Fibroblast of villous mesenchyme (primary cell): ENCODE data around the gene STAG1. TPM values are rescaled to one million over a fixed set of nuclear protein-coding genes. Genes with fewer than 3 reads are reported as not detected.
"Not testable (repeated sequence)": the region's sequence is repeated elsewhere in the genome, so short reads cannot be mapped to it uniquely, and the experiment has no call there.

ENCODE experiments used
- DNase-seq: peaks from one replicate; pipeline ENCODE4 v3.0.0-alpha.2; 2010; ENCODE audit warnings: low read depth
- H3K4me3 ChIP-seq: 2 replicates; pipeline ENCODE4 v1.5.1; 2011; ENCODE audit warnings: low read depth, mild to moderate bottlenecking, low read length
- total RNA-seq: library from RNA; depleted of rRNA; stranded (reverse); fragments of >200 nt; gene quantifications from 2 replicates; pipeline ENCODE4 v1.2.3, GENCODE V29; 2012
- TF ChIP-seq, protein P1 (sequence below): IDR thresholded peaks from 2 replicates; pipeline ENCODE4 v1.5.1; 2012; ENCODE audit warnings: low read depth, mild to moderate bottlenecking, low read length; ENCODE audit not compliant: insufficient read depth

Gene STAG1
- total RNA-seq, 1 donor = 52.7 TPM

DNA sequence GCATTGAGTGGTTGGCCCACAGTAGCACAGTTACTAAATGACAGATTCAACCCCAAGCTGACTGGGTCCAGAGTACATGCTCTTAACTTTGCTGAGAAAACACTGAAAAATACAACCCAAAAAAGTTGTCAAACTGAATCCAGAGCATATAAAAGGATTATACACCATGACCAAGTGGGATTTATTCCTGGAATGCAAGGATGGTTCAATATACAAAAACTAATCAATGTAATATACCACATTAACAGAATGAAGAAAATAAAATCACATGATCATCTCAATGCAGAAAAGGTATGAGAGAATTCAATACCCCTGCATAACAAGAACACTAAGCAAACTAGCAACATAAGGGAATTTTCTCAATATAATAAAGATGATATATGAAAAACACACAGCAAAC lies 98.5 kb downstream of the STAG1 start:
- no peak for DNase-seq
- TF ChIP-seq, protein P1, sequence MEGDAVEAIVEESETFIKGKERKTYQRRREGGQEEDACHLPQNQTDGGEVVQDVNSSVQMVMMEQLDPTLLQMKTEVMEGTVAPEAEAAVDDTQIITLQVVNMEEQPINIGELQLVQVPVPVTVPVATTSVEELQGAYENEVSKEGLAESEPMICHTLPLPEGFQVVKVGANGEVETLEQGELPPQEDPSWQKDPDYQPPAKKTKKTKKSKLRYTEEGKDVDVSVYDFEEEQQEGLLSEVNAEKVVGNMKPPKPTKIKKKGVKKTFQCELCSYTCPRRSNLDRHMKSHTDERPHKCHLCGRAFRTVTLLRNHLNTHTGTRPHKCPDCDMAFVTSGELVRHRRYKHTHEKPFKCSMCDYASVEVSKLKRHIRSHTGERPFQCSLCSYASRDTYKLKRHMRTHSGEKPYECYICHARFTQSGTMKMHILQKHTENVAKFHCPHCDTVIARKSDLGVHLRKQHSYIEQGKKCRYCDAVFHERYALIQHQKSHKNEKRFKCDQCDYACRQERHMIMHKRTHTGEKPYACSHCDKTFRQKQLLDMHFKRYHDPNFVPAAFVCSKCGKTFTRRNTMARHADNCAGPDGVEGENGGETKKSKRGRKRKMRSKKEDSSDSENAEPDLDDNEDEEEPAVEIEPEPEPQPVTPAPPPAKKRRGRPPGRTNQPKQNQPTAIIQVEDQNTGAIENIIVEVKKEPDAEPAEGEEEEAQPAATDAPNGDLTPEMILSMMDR = no peak

DNA sequence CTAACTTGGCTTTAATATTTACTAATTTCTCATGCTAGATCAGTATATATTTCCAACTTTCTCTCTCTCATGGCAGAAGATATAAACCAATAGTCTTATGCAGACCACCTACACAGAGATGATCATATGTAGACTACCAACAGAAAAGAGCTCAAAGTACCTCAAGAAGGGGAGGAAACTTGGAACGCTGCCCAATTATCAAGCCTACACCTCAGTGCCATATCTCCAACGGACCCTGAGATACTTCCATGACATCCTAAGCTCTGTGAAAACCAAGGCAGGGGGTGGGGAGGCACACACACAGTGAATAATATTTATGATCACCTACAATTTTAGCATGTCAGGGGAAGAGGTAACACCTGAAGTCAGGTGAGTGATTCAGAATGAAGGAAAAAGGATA lies 100.6 kb downstream of the STAG1 start:
- no peak for DNase-seq
- no peak overlapping the region for H3K4me3 ChIP-seq
- TF ChIP-seq, protein P1 = no peak

More for the DNA sequence above, 98.5 kb downstream of the STAG1 start:
- H3K4me3 ChIP-seq = no peak overlapping the region

DNA sequence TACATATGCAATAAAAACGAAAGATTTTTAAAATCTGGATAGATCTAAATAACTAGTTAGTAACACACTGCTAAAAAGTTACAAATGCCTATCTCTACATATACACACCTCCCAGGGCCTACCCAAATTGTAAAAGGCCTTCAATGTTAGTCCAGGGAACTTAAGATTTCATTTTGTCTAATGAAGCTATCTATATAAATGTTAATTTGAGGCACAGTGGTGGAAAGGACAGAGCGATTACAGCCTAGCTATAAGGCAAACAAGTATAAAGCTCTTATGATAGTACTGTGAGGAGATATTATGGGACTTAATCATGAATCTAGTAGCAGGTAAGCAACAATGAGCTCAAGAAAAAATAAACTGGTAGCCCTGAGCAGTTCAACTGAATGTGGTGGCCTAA lies 101.7 kb downstream of the STAG1 start:
- no peak for DNase-seq
- TF ChIP-seq, protein P1 = no peak

DNA sequence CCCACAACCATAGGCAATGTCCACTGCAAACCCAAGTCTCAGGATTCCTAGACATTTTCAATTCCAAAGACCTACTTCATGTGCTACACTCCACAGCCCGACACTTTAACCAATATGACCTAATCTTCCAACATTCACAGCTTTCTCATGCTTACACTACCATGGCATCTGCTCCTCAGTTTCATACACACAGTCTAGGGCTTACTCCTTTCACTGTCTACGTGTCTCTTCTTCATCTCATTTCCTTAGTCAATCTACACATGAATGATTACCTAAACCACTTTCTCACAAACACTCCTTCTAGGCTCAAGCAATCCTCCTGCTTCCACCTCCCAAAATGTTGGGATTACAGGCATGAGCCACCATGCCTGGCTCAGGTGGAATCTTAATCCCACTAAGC lies 106.3 kb downstream of the STAG1 start:
- TF ChIP-seq, protein P1 = no peak
- no peak overlapping the region for H3K4me3 ChIP-seq
- no peak for DNase-seq

More for the DNA sequence above, 101.7 kb downstream of the STAG1 start:
- no peak overlapping the region for H3K4me3 ChIP-seq

DNA sequence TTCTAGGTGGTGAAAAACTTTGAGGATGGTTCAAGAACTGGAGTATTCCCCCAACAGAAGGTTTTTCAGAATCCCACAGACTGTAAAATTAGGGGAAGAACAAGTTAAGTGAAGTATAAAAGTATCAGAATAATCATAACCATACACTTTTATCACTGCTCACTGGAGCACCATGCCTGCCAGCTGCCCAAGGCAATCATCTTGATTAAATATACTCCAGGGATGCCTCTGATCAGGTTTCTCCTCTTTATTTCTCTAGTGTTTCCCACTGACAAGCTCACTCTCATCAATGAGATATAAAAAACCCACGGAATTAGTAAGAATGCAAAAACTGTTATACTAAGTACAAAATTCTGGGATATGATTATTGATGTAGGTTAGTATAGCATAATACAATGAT lies 108.0 kb downstream of the STAG1 start:
- H3K4me3 ChIP-seq = no peak overlapping the region
- TF ChIP-seq, protein P1 = no peak
- no peak for DNase-seq

DNA sequence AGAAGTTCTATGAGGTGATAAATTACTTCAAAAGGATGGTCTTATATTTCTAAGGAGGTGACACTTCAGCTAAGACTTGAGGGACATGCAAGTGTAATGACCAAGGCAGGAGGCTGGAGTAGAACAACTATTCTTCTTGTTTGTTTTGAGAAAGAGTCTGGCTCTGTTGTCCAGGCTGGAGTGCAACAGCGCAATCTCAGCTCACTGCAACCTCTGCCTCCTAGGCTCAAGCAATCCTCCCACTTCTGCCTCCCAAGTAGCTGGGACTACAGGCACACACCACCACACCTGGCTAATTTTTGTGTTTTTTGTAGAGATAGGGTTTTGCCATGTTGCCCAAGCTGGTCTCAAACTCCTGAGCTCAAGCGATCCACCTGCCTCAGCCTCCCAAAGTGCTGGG lies 108.8 kb downstream of the STAG1 start:
- DNase-seq, H3K4me3 ChIP-seq: not testable (repeated sequence)

DNA sequence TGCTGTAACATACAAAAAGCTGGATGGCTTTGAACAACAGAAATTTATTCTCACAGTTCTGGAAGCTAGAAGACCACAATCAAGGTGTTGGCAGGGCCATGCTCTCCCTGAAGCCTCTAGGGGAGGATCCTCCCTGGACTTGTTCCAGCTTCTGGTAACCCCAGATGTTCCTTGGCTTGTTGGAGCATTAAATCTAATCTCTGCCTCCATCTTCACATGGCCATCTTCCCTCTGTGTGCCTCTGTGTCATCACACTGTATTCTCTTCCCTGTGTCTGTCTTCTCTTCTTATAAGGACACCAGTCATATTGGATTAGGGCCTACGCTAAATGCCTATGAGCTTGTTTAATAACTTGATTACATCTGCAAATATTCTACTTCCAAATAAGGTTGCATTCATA lies 109.5 kb downstream of the STAG1 start:
- DNase-seq = no peak
- TF ChIP-seq, protein P1 = no peak
- H3K4me3 ChIP-seq = no peak overlapping the region
